ENCODE measurements around the gene BSCL2.
A peak's percentile ranks its signal among the peaks of the same experiment; 100 is the strongest.
"Not testable (repeated sequence)": the region's sequence is repeated elsewhere in the genome, so short reads cannot be mapped to it uniquely, and the experiment has no call there.

BSCL2 gene

GRCh38 chr11:62707277-62707861, at the start of gene BSCL2, which contains the start of gene GNG3:
BSCL2 (minus strand) TSS chr11:62707424; CDS start chr11:62707195, 229 bp downstream.
GNG3 (plus strand) TSS chr11:62707676; CDS start chr11:62708296, 620 bp downstream.
- TF ChIP-seq CTCF (IDR thresholded peaks at IDR 0.05; ENCODE audit: extremely low read depth, missing control alignments) = no peak
- no peak for DNase-seq (ENCODE audit: low spot score)

DNA sequence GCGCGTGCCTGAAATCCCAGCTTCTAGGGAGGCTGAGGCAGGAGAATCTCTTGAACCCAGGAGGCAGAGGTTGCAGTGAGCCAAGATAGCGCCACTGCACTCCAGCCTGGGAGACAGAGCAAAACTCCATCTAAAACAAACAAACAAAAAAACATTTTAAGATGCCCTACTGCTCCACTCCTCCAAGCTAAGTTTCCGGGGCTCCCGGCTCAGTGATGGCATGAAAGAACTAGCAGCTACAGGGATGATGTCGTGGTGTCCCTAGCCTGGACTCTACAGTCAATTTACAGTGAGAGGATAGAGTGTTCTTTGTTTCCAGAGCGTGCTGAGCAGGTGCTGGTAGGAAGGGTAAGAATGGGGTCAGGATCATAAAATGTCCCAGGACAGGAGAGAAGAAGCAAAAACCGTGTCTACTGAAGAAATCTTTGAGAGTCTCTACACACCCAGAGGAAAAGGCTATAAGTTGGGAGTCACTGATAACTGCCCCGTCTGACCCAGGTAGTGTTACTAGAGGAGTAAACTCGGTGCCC, 47.9 kb upstream of the BSCL2 start:
- no peak for TF ChIP-seq CTCF (IDR thresholded peaks at IDR 0.05; ENCODE audit: extremely low read depth, missing control alignments)

DNA sequence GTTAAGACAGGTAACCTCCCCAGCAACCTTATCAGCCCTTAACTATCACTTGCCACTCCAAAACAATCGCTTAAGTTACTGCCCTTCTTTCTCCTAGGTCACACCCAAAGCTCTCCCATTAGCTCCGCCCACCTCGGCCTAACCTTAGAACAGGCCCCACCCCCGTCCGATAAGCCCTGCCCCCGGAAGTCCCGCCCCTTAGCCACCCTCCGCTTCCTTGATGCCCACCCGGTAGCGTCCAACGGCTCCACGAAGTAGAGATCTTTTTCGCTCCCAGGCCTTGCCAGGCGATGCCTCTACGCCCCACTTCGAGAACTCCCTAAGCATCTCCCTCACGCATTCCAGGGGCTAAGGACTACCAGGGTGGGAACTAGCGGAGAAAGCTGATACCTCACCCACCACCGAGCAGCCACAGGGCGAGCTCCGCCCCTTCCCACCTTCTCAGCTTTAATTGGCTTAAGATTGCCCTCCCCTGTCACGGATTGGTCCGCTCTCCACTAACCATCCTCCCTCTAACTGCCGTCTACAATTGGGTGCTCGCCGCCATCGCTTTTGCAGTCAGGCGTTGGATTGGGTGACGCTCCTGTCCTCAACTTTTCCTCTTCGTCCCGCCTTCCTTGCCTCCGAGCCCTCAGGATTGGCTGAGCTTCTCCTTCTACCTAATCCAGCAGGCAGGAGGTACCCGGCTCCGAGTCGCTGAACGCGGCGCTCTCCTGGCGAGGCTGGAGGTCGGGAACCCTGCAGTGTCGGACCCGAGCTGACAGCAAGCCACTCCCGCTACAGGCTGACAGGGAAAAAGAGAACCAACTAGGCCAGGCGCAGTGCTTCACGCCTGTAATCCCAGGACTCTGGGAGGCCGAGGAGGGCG, 46.7 kb upstream of the BSCL2 start, which contains the start of gene ZBTB3:
Gene ZBTB3, minus strand, starts transcription at position 425 of the 868 bp plus-strand sequence. CDS start 496 bp downstream, outside the sequence.
- peak; percentile 91 for DNase-seq (ENCODE audit: low spot score)
- no peak for TF ChIP-seq CTCF (IDR thresholded peaks at IDR 0.05; ENCODE audit: extremely low read depth, missing control alignments)

More for the DNA sequence above, 47.9 kb upstream of the BSCL2 start:
- DNase-seq (ENCODE audit: low spot score) = no peak

- TF ChIP-seq CTCF (IDR thresholded peaks at IDR 0.05; ENCODE audit: extremely low read depth, missing control alignments) = no peak
- DNase-seq (ENCODE audit: low spot score) = no peak
Observed at GRCh38 chr11:62752994-62753735, 45.9 kb upstream of the BSCL2 start.

GRCh38 chr11:62752177-62752785, 45.1 kb upstream of the BSCL2 start:
- no peak for TF ChIP-seq CTCF (IDR thresholded peaks at IDR 0.05; ENCODE audit: extremely low read depth, missing control alignments)
- no peak for DNase-seq (ENCODE audit: low spot score)

GRCh38 chr11:62749931-62750330, 42.7 kb upstream of the BSCL2 start:
- DNase-seq (ENCODE audit: low spot score) = not testable (repeated sequence)

GRCh38 chr11:62747475-62748160, 40.4 kb upstream of the BSCL2 start:
- no peak for TF ChIP-seq CTCF (IDR thresholded peaks at IDR 0.05; ENCODE audit: extremely low read depth, missing control alignments)
- DNase-seq (ENCODE audit: low spot score) = no peak

Data from GM20000 (cell line).